HG03159 (cell line): ENCODE results near the gene HTRA3.
A peak's percentile ranks its signal among the peaks of the same experiment; 100 is the strongest.

Experiments
- ATAC-seq: cut with Tn5 transposase; IDR thresholded peaks from one replicate; pipeline ENCODE4 v1.9.1; 2021; ENCODE audit warnings: mild to moderate bottlenecking, moderate library complexity; ENCODE audit not compliant: unreplicated experiment

Gene HTRA3

GRCh38 chr4:8233672-8234484 lies 35.7 kb upstream of the HTRA3 start:
- no peak for ATAC-seq

GRCh38 chr4:8234715-8235114 lies 34.8 kb upstream of the HTRA3 start:
- ATAC-seq: no peak

GRCh38 chr4:8235224-8235623 lies 34.3 kb upstream of the HTRA3 start:
- no peak for ATAC-seq

GRCh38 chr4:8235686-8236085 lies 33.9 kb upstream of the HTRA3 start:
- no peak for ATAC-seq

GRCh38 chr4:8236106-8236919 lies 33.2 kb upstream of the HTRA3 start:
- no peak for ATAC-seq

GRCh38 chr4:8236920-8237195 lies 32.7 kb upstream of the HTRA3 start:
- no peak for ATAC-seq

- ATAC-seq: no peak
Observed at GRCh38 chr4:8237256-8237989, 32.1 kb upstream of the HTRA3 start.

- no peak for ATAC-seq
Observed at GRCh38 chr4:8238036-8238511, 31.5 kb upstream of the HTRA3 start.

- ATAC-seq: no peak
Observed at GRCh38 chr4:8238515-8239053, 31.0 kb upstream of the HTRA3 start.

GRCh38 chr4:8239226-8239625 lies 30.3 kb upstream of the HTRA3 start:
- no peak for ATAC-seq

- ATAC-seq: no peak
Observed at GRCh38 chr4:8239661-8240060, 29.9 kb upstream of the HTRA3 start.

GRCh38 chr4:8240211-8241041 lies 29.1 kb upstream of the HTRA3 start:
- no peak for ATAC-seq

GRCh38 chr4:8241211-8241779 lies 28.3 kb upstream of the HTRA3 start:
- no peak for ATAC-seq

- ATAC-seq: peak; percentile 69
Observed at GRCh38 chr4:8241895-8242696, 27.5 kb upstream of the HTRA3 start.

GRCh38 chr4:8242782-8243560 lies 26.6 kb upstream of the HTRA3 start:
- ATAC-seq: no peak

GRCh38 chr4:8244001-8244757 lies 25.4 kb upstream of the HTRA3 start:
- ATAC-seq: no peak

GRCh38 chr4:8244931-8245460 lies 24.6 kb upstream of the HTRA3 start:
- no peak for ATAC-seq
